Inflammatory macrophage treated with lipopolysaccharide for 1 hour (primary cell): ENCODE measurements around the gene PAQR8.
"Not testable (repeated sequence)": the region's sequence is repeated elsewhere in the genome, so short reads cannot be mapped to it uniquely, and the experiment has no call there.

Experiments
- DNase-seq, 2 donors: peaks; one replicate each; pipeline ENCODE4 v3.0.0-alpha.2; 2020 to 2022

PAQR8 gene

GRCh38 chr6:52381249-52381648 lies 19.3 kb downstream of the PAQR8 start:
- no peak for DNase-seq

GRCh38 chr6:52384145-52384766 lies 22.3 kb downstream of the PAQR8 start:
- no peak for DNase-seq

GRCh38 chr6:52385074-52385473 lies 23.1 kb downstream of the PAQR8 start:
- no peak for DNase-seq

- not testable (repeated sequence) for DNase-seq
Measured at GRCh38 chr6:52388119-52388518, 26.2 kb downstream of the PAQR8 start.

GRCh38 chr6:52388790-52389189 lies 26.8 kb downstream of the PAQR8 start:
- no peak for DNase-seq

GRCh38 chr6:52389264-52389625 lies 27.3 kb downstream of the PAQR8 start:
- DNase-seq: no peak

GRCh38 chr6:52389626-52390360 lies 27.8 kb downstream of the PAQR8 start:
- no peak for DNase-seq

GRCh38 chr6:52390361-52390727 lies 28.4 kb downstream of the PAQR8 start:
- no peak for DNase-seq

GRCh38 chr6:52391599-52391998 lies 29.6 kb downstream of the PAQR8 start:
- DNase-seq: no peak

- no peak for DNase-seq
Measured at GRCh38 chr6:52392944-52393343, 31.0 kb downstream of the PAQR8 start.

GRCh38 chr6:52393780-52394179 lies 31.8 kb downstream of the PAQR8 start:
- no peak for DNase-seq

- DNase-seq: no peak
Measured at GRCh38 chr6:52394251-52394666, 32.3 kb downstream of the PAQR8 start.

GRCh38 chr6:52395969-52396368 lies 34.0 kb downstream of the PAQR8 start:
- DNase-seq: no peak

- DNase-seq: peak in 1 of 2 donors; percentile 65
Measured at GRCh38 chr6:52399511-52400312, 37.8 kb downstream of the PAQR8 start.

GRCh38 chr6:52400313-52401041 lies 38.5 kb downstream of the PAQR8 start:
- no peak for DNase-seq

GRCh38 chr6:52403086-52403485 lies 41.1 kb downstream of the PAQR8 start:
- DNase-seq: no peak

- DNase-seq: no peak
Measured at GRCh38 chr6:52403627-52404026, 41.7 kb downstream of the PAQR8 start.

GRCh38 chr6:52405243-52405642 lies 43.3 kb downstream of the PAQR8 start:
- no peak for DNase-seq

GRCh38 chr6:52407467-52407866 lies 45.5 kb downstream of the PAQR8 start:
- DNase-seq: peak; percentile 24 to 55

- DNase-seq: peak; percentile 59 to 65
Measured at GRCh38 chr6:52409499-52409898, 47.5 kb downstream of the PAQR8 start.

- DNase-seq: no peak
Measured at GRCh38 chr6:52410979-52411378, 49.0 kb downstream of the PAQR8 start.

GRCh38 chr6:52411911-52412310 lies 50.0 kb downstream of the PAQR8 start:
- DNase-seq: no peak

- no peak for DNase-seq
Measured at GRCh38 chr6:52415333-52415732, 53.4 kb downstream of the PAQR8 start.
